ENCODE data around the gene FCHO2. TPM values are rescaled to one million over a fixed set of nuclear protein-coding genes. Genes with fewer than 3 reads are reported as not detected.

FCHO2 gene
- total RNA-seq, 1 experiment from 2014 or later = 14.9 TPM

GRCh38 chr5:73137563-73138530, 182.0 kb downstream of the FCHO2 start (continued):
- no peak for TF ChIP-seq STAT6 (CRISPR knock-in tag; conservative IDR thresholded peaks at IDR 0.05; ENCODE audit: low read depth)
- TF ChIP-seq PRRX2 (CRISPR knock-in tag; IDR thresholded peaks at IDR 0.05) = no peak
- no peak for TF ChIP-seq FOXJ3 (CRISPR knock-in tag; IDR thresholded peaks at IDR 0.05; ENCODE audit: borderline replicate concordance)
- no peak for TF ChIP-seq PREB (CRISPR knock-in tag; IDR thresholded peaks at IDR 0.05; ENCODE audit: borderline replicate concordance)
- no peak for TF ChIP-seq CREM (CRISPR knock-in tag; IDR thresholded peaks at IDR 0.05)

GRCh38 chr5:73139485-73139884, 183.6 kb downstream of the FCHO2 start:
- no peaks in the 10 kb centered on the region for H3K27me3 Mint-ChIP-seq (ENCODE audit: low read depth)
- H3K4me3 Mint-ChIP-seq = no peak overlapping the region
- peaks cover 17% of the 10 kb centered on the region for H3K4me1 Mint-ChIP-seq
- ATAC-seq (no peak), DNase-seq (ENCODE audit: low spot score) (no peak)
- no peak overlapping the region for H3K27ac Mint-ChIP-seq
- no peaks in the 10 kb centered on the region for H3K36me3 Mint-ChIP-seq
- POLR2A ChIA-PET = no interaction called here
- H3K9me3 Mint-ChIP-seq = no peaks in the 10 kb centered on the region
- CTCF ChIA-PET = interaction anchor here (1.2 to 1.8 kb wide), 2 partner anchors 31 to 77 kb away, joined by 4 to 7 read pairs; no protein-coding TSS in a partner anchor
- TF ChIP-seq NR3C1 (CRISPR knock-in tag; conservative IDR thresholded peaks at IDR 0.05; ENCODE audit: low read depth) (no peak), ZNF416 (CRISPR knock-in tag; IDR thresholded peaks at IDR 0.05) (no peak), ZBTB43 (CRISPR knock-in tag; IDR thresholded peaks at IDR 0.05) (no peak), NFYB (CRISPR knock-in tag; conservative IDR thresholded peaks at IDR 0.05; ENCODE audit: low read depth) (no peak), ZNF532 (CRISPR knock-in tag; IDR thresholded peaks at IDR 0.05; ENCODE audit: borderline replicate concordance) (no peak), ERG (CRISPR knock-in tag; IDR thresholded peaks at IDR 0.05) (no peak), ATF6 (CRISPR knock-in tag; IDR thresholded peaks at IDR 0.05) (no peak), ZSCAN18 (CRISPR knock-in tag; IDR thresholded peaks at IDR 0.05) (no peak), ELF4 (CRISPR knock-in tag; IDR thresholded peaks at IDR 0.05; ENCODE audit: low read depth) (no peak), ZNF512 (CRISPR knock-in tag; IDR thresholded peaks at IDR 0.05; ENCODE audit: borderline replicate concordance) (no peak), NFE2L1 (CRISPR knock-in tag; IDR thresholded peaks at IDR 0.05) (no peak), ZNF138 (CRISPR knock-in tag; conservative IDR thresholded peaks at IDR 0.05) (no peak)
